ENCODE results near the gene ETFA.

DNA sequence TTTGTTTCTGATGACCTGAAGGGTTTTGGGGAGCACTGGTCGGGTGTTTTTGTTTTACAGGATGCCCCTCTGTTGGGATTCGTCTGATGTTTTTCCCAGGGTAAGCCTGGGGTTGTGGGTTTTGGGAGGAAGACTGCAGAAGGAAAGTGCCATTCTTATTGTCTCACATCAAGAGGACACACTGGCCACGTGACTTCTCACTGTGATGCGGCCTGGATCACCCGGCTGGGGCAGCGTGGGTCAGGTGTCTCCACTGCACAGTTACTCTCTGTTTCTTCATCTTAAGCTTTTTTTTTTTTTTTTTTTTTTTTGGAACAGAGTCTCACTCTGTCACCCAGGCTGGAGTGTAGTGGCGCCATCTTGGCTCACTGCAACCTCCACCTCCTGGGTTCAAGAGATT, 130.9 kb downstream of the ETFA start:
- TF ChIP-seq, protein P1, sequence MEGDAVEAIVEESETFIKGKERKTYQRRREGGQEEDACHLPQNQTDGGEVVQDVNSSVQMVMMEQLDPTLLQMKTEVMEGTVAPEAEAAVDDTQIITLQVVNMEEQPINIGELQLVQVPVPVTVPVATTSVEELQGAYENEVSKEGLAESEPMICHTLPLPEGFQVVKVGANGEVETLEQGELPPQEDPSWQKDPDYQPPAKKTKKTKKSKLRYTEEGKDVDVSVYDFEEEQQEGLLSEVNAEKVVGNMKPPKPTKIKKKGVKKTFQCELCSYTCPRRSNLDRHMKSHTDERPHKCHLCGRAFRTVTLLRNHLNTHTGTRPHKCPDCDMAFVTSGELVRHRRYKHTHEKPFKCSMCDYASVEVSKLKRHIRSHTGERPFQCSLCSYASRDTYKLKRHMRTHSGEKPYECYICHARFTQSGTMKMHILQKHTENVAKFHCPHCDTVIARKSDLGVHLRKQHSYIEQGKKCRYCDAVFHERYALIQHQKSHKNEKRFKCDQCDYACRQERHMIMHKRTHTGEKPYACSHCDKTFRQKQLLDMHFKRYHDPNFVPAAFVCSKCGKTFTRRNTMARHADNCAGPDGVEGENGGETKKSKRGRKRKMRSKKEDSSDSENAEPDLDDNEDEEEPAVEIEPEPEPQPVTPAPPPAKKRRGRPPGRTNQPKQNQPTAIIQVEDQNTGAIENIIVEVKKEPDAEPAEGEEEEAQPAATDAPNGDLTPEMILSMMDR (tag by site-specific recombination; IDR thresholded peaks at IDR 0.05), result no peak
- TF ChIP-seq, protein P2, sequence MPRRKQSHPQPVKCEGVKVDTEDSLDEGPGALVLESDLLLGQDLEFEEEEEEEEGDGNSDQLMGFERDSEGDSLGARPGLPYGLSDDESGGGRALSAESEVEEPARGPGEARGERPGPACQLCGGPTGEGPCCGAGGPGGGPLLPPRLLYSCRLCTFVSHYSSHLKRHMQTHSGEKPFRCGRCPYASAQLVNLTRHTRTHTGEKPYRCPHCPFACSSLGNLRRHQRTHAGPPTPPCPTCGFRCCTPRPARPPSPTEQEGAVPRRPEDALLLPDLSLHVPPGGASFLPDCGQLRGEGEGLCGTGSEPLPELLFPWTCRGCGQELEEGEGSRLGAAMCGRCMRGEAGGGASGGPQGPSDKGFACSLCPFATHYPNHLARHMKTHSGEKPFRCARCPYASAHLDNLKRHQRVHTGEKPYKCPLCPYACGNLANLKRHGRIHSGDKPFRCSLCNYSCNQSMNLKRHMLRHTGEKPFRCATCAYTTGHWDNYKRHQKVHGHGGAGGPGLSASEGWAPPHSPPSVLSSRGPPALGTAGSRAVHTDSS (tag by site-specific recombination; IDR thresholded peaks at IDR 0.05), result no peak
- TF ChIP-seq, protein P3, sequence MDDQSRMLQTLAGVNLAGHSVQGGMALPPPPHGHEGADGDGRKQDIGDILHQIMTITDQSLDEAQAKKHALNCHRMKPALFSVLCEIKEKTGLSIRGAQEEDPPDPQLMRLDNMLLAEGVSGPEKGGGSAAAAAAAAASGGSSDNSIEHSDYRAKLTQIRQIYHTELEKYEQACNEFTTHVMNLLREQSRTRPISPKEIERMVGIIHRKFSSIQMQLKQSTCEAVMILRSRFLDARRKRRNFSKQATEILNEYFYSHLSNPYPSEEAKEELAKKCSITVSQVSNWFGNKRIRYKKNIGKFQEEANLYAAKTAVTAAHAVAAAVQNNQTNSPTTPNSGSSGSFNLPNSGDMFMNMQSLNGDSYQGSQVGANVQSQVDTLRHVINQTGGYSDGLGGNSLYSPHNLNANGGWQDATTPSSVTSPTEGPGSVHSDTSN (CRISPR knock-in tag; IDR thresholded peaks at IDR 0.05), result no peak
- TF ChIP-seq ZNF785 (tag by site-specific recombination; IDR thresholded peaks at IDR 0.05) (no peak), ZBTB48 (tag by site-specific recombination; IDR thresholded peaks at IDR 0.05) (no peak), ZNF747 (tag by site-specific recombination; IDR thresholded peaks at IDR 0.05) (no peak), ZNF610 (tag by site-specific recombination; IDR thresholded peaks at IDR 0.05; ENCODE audit: borderline replicate concordance) (no peak), ZNF132 (tag by site-specific recombination; IDR thresholded peaks at IDR 0.05; ENCODE audit: borderline replicate concordance) (no peak)
- TF ChIP-seq, protein P4, sequence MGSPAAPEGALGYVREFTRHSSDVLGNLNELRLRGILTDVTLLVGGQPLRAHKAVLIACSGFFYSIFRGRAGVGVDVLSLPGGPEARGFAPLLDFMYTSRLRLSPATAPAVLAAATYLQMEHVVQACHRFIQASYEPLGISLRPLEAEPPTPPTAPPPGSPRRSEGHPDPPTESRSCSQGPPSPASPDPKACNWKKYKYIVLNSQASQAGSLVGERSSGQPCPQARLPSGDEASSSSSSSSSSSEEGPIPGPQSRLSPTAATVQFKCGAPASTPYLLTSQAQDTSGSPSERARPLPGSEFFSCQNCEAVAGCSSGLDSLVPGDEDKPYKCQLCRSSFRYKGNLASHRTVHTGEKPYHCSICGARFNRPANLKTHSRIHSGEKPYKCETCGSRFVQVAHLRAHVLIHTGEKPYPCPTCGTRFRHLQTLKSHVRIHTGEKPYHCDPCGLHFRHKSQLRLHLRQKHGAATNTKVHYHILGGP (tag by site-specific recombination; IDR thresholded peaks at IDR 0.05), result no peak
- TF ChIP-seq, protein P5, sequence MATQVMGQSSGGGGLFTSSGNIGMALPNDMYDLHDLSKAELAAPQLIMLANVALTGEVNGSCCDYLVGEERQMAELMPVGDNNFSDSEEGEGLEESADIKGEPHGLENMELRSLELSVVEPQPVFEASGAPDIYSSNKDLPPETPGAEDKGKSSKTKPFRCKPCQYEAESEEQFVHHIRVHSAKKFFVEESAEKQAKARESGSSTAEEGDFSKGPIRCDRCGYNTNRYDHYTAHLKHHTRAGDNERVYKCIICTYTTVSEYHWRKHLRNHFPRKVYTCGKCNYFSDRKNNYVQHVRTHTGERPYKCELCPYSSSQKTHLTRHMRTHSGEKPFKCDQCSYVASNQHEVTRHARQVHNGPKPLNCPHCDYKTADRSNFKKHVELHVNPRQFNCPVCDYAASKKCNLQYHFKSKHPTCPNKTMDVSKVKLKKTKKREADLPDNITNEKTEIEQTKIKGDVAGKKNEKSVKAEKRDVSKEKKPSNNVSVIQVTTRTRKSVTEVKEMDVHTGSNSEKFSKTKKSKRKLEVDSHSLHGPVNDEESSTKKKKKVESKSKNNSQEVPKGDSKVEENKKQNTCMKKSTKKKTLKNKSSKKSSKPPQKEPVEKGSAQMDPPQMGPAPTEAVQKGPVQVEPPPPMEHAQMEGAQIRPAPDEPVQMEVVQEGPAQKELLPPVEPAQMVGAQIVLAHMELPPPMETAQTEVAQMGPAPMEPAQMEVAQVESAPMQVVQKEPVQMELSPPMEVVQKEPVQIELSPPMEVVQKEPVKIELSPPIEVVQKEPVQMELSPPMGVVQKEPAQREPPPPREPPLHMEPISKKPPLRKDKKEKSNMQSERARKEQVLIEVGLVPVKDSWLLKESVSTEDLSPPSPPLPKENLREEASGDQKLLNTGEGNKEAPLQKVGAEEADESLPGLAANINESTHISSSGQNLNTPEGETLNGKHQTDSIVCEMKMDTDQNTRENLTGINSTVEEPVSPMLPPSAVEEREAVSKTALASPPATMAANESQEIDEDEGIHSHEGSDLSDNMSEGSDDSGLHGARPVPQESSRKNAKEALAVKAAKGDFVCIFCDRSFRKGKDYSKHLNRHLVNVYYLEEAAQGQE (tag by site-specific recombination; IDR thresholded peaks at IDR 0.05), result no peak
- TF ChIP-seq, protein P6, sequence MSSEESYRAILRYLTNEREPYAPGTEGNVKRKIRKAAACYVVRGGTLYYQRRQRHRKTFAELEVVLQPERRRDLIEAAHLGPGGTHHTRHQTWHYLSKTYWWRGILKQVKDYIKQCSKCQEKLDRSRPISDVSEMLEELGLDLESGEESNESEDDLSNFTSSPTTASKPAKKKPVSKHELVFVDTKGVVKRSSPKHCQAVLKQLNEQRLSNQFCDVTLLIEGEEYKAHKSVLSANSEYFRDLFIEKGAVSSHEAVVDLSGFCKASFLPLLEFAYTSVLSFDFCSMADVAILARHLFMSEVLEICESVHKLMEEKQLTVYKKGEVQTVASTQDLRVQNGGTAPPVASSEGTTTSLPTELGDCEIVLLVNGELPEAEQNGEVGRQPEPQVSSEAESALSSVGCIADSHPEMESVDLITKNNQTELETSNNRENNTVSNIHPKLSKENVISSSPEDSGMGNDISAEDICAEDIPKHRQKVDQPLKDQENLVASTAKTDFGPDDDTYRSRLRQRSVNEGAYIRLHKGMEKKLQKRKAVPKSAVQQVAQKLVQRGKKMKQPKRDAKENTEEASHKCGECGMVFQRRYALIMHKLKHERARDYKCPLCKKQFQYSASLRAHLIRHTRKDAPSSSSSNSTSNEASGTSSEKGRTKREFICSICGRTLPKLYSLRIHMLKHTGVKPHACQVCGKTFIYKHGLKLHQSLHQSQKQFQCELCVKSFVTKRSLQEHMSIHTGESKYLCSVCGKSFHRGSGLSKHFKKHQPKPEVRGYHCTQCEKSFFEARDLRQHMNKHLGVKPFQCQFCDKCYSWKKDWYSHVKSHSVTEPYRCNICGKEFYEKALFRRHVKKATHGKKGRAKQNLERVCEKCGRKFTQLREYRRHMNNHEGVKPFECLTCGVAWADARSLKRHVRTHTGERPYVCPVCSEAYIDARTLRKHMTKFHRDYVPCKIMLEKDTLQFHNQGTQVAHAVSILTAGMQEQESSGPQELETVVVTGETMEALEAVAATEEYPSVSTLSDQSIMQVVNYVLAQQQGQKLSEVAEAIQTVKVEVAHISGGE (tag by site-specific recombination; conservative IDR thresholded peaks at IDR 0.05; ENCODE audit: low read depth), result no peak

All from HEK293 (cell line).